IMR-90 (cell line): ENCODE measurements around the gene DUS2.

Experiments used
- BHLHE40 ChIP-seq: fragments of 150-350 bp; IDR thresholded peaks from 2 replicates; pipeline ENCODE4 v1.6.1; 2016; ENCODE audit warnings: mild to moderate bottlenecking, low read depth, low read length
- CHD1 ChIP-seq: IDR thresholded peaks from 2 replicates; pipeline ENCODE4 v1.6.1; 2012; ENCODE audit warnings: low read depth, low read length, improper control_type of control experiment
- CTCF ChIP-seq: conservative IDR thresholded peaks from 2 replicates; pipeline ENCODE4 v1.5.1; 2012; ENCODE audit warnings: mild to moderate bottlenecking, low read depth, low read length, improper control_type of control experiment
- MAFK ChIP-seq: IDR thresholded peaks from 2 replicates; pipeline ENCODE4 v1.6.1; 2012; ENCODE audit warnings: low read depth, low read length, improper control_type of control experiment
- MAZ ChIP-seq: IDR thresholded peaks from 2 replicates; pipeline ENCODE4 v1.6.1; 2012; ENCODE audit warnings: low read depth, mild to moderate bottlenecking, low read length, improper control_type of control experiment, moderate library complexity, borderline replicate concordance
- MXI1 ChIP-seq: IDR thresholded peaks from 2 replicates; pipeline ENCODE4 v1.6.1; 2012; ENCODE audit warnings: low read depth, mild to moderate bottlenecking, low read length, moderate library complexity, borderline replicate concordance
- POLR2A ChIP-seq: IDR thresholded peaks from 2 replicates; pipeline ENCODE4 v1.6.1; 2012; ENCODE audit warnings: mild to moderate bottlenecking, low read depth, low read length
- RCOR1 ChIP-seq: IDR thresholded peaks from 2 replicates; pipeline ENCODE4 v1.6.1; 2012; ENCODE audit warnings: mild to moderate bottlenecking, low read length, improper control_type of control experiment; ENCODE audit not compliant: insufficient replicate concordance
- SMC3 ChIP-seq: fragments of 150-350 bp; IDR thresholded peaks from 2 replicates; pipeline ENCODE4 v1.6.1; 2016; ENCODE audit warnings: low read depth, mild to moderate bottlenecking, antibody characterized with exemption, low read length, moderate library complexity

GRCh38 chr16:67996666-67997065 is 26.4 kb upstream of the DUS2 start:
- no peak for TF ChIP-seq CTCF
- no peak for TF ChIP-seq MAZ
- TF ChIP-seq MAFK, result no peak
- TF ChIP-seq POLR2A, result no peak
- no peak for TF ChIP-seq BHLHE40
- TF ChIP-seq SMC3, result no peak
- TF ChIP-seq RCOR1, result no peak
- no peak for TF ChIP-seq CHD1
- TF ChIP-seq MXI1, result no peak
